Measurements from ENCODE around the gene KDELR3.

KDELR3 gene

GRCh38 chr22:38427465-38427864, 40.4 kb upstream of the KDELR3 start:
- TF ChIP-seq SIN3A (IDR thresholded peaks at IDR 0.05; ENCODE audit: borderline replicate concordance, insufficient read depth, low read length) (no peak), TAF1 (IDR thresholded peaks at IDR 0.05; ENCODE audit: borderline replicate concordance, insufficient read depth, low read length) (no peak), POLR2AphosphoS5 (IDR thresholded peaks at IDR 0.05; ENCODE audit: low read depth, low read length) (no peak), FOXP2 (optimal IDR thresholded peaks at IDR 0.05; ENCODE audit: borderline replicate concordance, extremely low read depth, extremely low read length, insufficient read depth) (no peak), REST (IDR thresholded peaks at IDR 0.05; ENCODE audit: insufficient read depth in 1 of 2, low read depth in 2 of 2, low read length in 2 of 2) (no peak)

- TF ChIP-seq POLR2AphosphoS5 (IDR thresholded peaks at IDR 0.05; ENCODE audit: low read depth, low read length) (no peak), TAF1 (IDR thresholded peaks at IDR 0.05; ENCODE audit: borderline replicate concordance, insufficient read depth, low read length) (no peak), FOXP2 (optimal IDR thresholded peaks at IDR 0.05; ENCODE audit: borderline replicate concordance, extremely low read depth, extremely low read length, insufficient read depth) (no peak), SIN3A (IDR thresholded peaks at IDR 0.05; ENCODE audit: borderline replicate concordance, insufficient read depth, low read length) (no peak), REST (IDR thresholded peaks at IDR 0.05; ENCODE audit: insufficient read depth in 1 of 2, low read depth in 2 of 2, low read length in 2 of 2) (no peak)
These were observed 40.0 kb upstream of the KDELR3 start for GRCh38 chr22:38427940-38428339.

- TF ChIP-seq FOXP2 (optimal IDR thresholded peaks at IDR 0.05; ENCODE audit: borderline replicate concordance, extremely low read depth, extremely low read length, insufficient read depth) (no peak), REST (IDR thresholded peaks at IDR 0.05; ENCODE audit: insufficient read depth in 1 of 2, low read depth in 2 of 2, low read length in 2 of 2) (no peak), POLR2AphosphoS5 (IDR thresholded peaks at IDR 0.05; ENCODE audit: low read depth, low read length) (no peak), TAF1 (IDR thresholded peaks at IDR 0.05; ENCODE audit: borderline replicate concordance, insufficient read depth, low read length) (no peak), SIN3A (IDR thresholded peaks at IDR 0.05; ENCODE audit: borderline replicate concordance, insufficient read depth, low read length) (no peak)
These were observed 39.2 kb upstream of the KDELR3 start for GRCh38 chr22:38428714-38429113.

GRCh38 chr22:38429499-38430068, 38.3 kb upstream of the KDELR3 start:
- no peak for TF ChIP-seq POLR2AphosphoS5 (IDR thresholded peaks at IDR 0.05; ENCODE audit: low read depth, low read length)
- TF ChIP-seq TAF1 (IDR thresholded peaks at IDR 0.05; ENCODE audit: borderline replicate concordance, insufficient read depth, low read length) = no peak
- TF ChIP-seq FOXP2 (optimal IDR thresholded peaks at IDR 0.05; ENCODE audit: borderline replicate concordance, extremely low read depth, extremely low read length, insufficient read depth) = no peak
- TF ChIP-seq SIN3A (IDR thresholded peaks at IDR 0.05; ENCODE audit: borderline replicate concordance, insufficient read depth, low read length) = no peak
- TF ChIP-seq REST (IDR thresholded peaks at IDR 0.05; ENCODE audit: insufficient read depth in 1 of 2, low read depth in 2 of 2, low read length in 2 of 2) = no peak
